GM18508 (cell line): ENCODE measurements around the gene TXNDC16.

Source experiments
- ATAC-seq: cut with Tn5 transposase; IDR thresholded peaks from one replicate; pipeline ENCODE4 v1.9.1; 2021; ENCODE audit warnings: moderate number of reproducible peaks; ENCODE audit not compliant: insufficient read depth, unreplicated experiment

The TXNDC16 gene

DNA sequence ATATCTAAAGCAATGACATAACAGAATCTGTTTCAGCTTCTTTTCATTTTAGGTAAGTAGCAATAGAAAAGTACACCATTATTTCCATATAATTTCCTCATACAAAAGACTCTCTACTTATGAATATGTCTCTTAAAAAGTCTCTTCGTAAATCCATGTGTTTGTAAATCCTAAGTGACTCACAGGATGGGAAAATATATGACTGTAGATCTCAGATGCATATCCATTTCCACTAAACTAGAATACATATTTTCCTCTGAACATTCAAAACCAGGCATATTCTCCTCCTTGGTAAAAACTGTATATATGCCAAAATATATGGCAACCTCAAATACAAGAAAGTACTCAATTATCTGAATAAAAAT, 93.6 kb downstream of the TXNDC16 start:
- no peak for ATAC-seq

DNA sequence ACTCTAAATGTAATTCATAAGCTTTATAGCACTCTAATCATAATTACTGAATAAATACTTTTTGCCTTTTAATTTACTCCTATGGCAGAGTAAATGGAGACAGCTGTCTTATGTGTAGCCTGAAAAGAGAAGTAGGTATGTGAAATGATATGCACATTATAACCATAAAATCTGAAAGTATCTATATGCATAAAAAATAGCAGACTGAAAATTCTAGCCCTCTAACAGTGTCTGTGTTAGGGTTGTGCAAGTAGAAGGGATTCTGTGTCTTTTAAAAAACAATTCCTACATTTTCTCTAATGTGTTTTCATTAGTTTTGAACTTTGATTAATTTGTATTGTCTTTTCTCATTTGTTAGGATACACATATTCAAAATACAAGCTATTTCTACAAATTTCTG, 94.9 kb downstream of the TXNDC16 start:
- ATAC-seq: no peak

DNA sequence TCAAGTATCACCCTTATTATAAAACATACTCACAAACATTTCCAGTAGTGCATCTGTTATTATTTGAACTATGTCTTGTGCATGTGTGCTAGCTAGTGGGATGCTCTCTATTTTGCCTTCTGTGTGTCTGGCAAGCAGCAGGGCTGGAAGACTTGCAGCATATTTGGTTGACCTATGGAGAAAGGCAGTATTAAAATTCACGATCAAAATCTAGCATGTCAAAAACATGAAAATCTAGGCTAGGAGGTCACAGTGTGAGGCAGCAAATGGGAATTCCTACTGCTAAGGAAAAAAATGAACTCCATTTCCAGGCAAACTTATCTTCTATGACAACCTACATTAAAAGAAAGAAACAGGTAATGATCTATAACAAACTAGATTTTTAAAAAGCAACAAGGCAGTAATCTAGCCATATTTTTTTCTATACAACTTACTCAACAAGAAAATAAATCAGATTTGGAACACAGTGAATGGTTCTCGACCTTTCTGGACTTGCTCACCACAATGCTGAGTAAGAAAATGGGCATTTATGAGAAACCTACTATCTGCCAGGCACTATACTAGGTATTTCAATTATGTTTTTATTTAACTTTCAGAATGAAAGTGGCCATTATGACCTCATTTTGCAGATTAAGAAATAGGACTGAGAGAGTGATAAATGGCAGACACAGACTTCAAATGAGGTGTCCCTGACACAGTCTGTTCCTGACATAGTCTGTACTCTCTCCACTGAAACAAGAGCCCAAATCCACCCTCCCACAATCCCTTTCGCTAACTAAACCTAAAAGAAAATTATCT, 96.8 kb downstream of the TXNDC16 start:
- ATAC-seq: no peak

DNA sequence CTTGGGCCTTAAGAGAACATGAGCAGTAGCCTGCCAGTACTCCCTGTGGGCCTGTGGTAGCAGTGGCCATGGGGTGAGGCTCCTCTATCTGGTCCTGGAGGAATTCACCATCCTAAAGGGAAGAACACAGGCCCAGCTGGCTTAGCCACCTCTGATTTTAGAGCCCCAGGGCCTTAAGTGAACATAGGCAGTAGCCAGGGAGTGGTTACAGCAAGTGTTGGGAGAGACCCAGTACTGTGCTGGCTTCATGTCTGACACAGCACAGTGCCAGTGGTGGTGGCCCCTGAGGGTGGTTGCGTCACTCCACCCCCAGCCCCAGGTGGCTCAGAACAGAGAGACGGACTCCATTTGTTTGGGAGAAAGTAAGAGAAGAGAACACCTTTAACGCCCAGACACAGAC, 105.1 kb downstream of the TXNDC16 start:
- no peak for ATAC-seq

DNA sequence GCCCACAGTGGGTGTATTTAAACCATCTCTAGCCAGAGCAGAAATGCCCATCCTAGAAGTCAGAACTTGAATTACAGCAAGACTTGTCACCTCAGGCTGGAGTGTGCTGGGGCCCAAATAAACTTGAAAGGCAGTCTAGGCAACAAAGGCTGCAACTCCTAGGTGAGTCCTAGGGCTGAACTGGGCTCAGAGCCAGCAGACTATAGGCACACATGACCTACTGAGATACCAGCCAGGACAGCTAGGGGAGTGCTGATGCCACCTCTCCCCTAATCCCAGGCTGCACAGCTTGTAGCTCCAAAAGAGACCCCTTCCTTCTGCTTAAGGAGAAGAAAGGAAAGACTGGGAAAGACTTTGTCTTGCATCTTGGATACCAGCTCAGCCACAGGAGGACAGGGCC, 106.0 kb downstream of the TXNDC16 start:
- ATAC-seq: no peak

DNA sequence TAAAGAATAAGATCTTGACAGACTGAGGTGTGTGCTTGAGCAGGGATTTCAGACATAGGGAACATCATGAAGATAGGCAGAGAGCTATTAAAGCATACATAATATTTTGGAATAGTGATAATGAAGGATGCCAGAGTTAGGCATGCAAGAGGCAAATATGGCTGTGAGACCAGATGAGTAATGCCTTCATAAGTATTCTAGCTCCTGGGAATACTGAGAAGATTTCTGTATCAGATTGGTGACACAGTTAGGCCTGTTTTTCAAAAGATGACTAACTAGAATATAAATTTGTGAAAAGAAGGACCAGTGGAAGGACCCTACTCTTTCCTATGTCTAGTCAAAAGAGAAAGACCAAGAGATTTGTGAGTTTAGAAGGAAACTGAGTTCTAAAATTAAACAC, 108.8 kb downstream of the TXNDC16 start:
- ATAC-seq: no peak

DNA sequence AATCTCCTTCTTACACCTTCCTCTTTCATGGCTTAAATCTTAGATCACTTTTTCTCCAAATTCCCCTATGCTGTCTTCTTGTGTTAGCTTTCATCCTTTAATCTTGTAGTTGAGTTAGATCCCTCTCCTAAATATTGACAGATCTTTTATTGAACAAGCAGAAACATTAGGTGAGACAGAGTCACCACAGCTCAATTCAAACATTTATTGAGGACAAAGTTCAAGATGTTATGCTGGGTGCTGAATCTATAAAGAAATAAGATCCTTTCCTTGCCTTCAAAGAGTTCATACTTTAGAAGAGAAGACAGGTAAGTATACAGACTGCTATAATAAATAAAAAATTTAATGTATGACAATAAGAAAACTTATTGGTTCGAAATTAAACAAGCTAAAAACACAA, 109.7 kb downstream of the TXNDC16 start:
- ATAC-seq: no peak

DNA sequence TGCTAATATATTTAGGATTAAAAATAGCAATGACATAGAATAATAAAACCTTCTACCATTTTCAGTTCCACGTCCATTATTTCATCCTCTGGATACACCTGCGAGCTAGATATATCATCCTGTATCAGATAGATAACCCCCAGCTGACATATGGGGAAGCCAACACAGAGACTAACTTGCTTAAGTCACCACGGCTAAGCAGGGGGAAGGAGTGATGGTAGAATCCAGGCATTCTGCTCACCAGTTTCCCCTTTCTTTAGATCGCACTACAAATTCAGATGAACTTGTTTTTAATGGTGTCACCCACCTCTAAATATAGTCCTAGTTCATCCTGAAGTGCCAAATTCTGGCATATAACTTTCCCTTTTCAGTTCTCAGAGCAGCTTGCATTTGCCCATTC, 110.1 kb downstream of the TXNDC16 start:
- ATAC-seq: no peak

DNA sequence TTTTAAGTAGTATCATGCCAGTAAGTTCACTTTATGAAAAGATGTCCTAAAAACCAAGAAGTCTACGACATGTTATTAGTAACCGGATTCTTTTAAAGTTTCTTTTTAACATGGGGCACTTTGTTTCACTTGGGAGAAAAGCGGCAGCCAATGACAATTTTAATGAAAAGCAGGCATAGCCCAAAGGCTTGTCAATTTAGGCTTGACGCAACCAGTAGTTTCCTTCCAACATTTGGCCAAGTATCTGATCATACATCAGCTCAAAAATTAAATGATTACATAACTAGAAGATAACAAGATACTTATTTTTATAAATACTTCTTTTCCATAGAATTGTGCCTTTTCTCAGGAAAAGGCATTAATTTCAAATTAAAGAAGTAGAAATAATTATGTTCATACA, 112.8 kb downstream of the TXNDC16 start:
- no peak for ATAC-seq

DNA sequence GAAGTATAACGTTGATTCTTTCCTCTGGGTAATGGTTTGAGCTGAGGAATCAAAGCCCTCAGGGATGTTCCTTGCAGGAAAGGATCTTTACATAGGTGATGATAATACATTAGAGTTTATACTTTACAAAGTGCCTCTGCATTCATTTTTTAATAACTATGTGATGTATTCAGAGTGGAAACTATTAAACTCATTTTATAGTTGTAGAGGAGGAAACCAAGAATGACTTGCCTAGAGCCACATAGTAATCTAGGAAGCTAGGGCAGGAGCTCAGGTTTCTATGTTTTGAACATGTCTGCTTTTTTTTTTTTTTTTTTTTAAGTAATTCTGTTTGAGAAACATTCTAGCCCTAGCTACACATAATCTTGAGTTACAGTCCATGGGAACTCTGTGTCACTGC, 117.3 kb downstream of the TXNDC16 start:
- no peak for ATAC-seq

DNA sequence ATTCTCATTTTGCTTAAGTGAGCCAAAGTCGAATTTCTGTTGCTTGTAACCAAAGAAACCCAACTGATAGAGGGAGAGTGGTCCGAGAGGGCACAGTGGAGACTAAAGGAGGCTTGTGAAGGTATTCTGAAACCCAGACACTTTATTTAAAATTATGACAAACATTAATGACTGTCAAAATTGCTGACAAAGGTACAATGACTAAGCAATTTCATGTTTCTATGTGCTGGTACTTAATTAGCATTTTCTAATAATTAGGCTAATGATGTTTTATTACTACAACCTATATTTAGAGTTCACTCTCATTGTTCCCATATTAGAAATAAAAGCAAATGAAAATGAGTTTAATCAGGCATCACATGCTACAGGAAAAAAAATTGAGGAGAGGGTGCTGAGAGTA, 121.8 kb downstream of the TXNDC16 start:
- no peak for ATAC-seq

DNA sequence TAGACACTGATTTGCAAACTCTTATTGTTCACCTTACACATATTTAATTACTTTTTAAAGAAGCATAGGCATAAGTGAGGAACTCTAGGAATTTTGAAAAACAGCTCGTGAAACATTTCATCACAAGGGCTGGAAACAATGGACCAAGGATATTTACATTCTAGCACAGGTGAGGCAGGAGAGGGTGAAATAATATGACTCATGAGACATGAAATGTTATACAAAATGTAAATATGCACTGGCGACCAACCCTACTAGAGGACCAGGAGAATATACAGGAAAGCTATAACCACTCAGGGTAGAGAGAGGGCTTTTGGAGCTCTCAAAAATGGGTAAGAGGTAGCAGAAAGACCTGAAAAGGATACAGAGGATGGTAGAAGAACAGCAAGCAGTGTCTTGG, 122.9 kb downstream of the TXNDC16 start:
- ATAC-seq: no peak

DNA sequence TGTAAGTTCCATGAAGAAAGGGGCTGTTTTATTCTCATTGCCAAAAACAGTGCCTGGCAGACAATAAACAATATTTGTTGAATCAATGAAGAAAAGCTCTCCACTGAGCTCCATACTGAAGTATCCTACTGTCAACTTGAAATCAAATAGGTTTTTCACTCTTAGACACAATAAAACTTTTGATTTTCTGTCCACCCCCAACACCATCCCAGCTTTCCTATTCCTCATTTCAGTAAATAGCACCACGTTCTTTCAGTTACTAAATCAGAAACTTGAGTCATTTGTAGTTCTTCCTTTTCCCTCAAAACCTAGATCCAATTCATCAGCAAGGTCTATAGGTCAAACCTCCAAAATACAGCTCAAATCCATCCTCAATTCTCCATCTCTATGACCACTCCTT, 124.8 kb downstream of the TXNDC16 start:
- no peak for ATAC-seq

DNA sequence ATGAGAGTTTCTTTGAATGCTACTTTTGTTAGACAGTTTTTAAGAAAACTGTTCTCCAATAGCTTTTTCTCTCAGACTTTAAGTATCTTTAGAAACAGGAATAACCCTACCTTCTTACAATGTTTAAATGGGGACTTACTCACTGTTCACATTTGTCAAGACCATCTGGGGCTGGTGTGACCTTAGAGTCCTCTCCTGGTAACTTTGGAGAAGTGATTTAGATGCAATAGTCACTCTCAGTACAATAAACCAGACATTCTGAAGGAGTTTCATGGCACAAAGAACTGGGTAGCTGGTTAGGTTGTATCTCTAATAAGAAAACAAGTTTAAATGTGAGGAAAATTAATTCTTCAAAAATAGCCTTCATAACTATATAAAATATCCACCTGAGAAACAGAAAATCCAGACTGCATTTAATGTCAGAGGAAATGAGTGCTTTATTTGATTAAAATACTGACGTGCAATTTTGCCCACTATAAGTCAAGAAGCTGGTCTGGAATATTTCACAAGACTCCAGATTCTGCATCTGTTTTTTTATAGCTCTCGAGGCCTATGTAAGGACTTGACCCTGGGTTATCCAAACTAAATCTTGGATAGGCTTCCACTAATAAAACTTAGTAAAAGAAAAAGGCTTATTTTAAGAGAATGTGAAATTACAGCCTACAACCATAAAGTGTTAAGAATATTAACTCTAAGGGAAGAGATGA, 129.5 kb downstream of the TXNDC16 start:
- ATAC-seq: no peak

DNA sequence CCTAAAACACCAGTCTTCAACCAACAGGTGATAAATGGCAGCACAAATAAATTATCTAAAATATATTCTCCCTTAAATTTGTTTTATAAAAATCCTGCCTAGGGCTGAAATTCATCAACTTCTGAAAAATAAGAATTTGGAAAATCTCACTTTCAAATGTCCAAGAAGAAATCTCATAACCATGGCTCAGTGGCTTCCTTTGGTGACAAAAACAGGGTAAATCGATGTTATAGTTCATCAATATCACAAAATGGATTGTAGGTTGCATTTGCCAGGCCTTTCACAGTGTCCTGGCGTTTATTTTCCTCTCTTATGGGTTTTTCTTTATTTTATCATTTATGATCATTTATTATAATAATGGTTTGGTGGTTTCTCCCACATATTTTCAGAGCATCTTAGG, 135.2 kb downstream of the TXNDC16 start:
- no peak for ATAC-seq

DNA sequence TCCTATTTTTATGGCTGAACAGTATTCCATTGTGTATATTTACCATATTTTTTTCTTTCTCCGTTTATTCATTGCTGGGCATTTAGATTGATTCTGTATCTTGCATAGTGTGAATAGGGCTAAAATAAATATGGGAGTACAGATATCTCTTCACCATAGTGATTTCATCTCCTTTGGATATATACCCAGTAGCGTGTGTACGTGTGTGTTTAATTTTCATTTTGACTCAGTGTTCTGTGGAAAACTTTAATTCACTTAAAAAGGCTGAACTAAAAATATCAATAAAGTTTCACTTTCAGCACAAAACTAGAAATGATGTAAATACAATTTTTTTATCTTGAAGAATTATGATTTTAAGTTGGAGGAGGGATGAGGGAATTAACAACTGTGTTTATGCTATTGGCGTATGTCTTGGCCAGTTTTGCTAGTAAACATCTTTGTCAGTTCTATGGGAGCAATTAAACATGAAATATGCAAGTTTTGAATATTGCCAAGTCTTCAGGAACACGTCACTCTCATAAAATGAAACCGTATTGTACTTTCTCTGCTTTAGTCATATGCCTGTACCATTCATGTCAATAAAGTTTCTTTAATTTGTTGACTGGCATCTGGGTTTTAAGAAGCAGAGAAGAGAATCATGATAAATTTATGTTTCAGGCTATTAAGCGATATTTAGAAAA, 138.4 kb downstream of the TXNDC16 start:
- no peak for ATAC-seq

DNA sequence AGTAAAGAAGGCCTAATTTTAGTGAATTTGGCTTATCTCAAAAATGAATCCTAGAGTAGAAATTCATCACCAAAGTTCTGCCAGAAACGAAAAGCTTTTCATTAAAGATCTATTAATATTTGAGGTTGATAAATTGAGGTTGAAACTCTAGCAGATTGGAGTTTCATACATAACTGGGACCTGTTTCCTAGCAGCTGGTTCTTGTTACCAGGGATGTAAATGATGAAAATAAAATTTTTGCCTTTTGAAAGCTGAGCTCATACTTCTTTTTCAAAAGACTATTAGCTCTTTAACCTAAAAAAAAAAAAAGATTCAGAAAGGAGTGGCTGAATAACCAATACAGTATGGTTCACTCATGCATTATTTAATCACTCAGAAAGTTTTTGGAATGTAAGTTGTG, 139.9 kb downstream of the TXNDC16 start:
- ATAC-seq: no peak

DNA sequence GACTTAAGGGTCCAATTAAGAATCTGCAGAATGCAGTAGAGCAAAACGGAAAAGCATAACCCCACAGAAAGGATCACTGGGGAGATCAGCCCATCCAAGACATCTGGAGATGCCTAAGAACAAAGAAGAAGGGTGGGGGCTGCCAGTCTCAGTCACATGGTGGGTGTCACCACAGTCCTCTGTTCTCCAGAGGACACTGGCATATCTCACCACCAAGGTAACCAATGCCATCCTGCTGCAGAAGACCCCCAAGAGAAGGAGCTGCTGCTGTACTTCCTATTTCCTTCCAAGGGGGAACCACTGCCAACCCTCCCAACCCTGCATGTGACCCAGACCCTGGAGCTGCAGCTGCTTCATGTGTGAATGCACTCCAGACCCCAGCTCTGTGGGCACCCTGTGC, 147.0 kb downstream of the TXNDC16 start:
- ATAC-seq: no peak

DNA sequence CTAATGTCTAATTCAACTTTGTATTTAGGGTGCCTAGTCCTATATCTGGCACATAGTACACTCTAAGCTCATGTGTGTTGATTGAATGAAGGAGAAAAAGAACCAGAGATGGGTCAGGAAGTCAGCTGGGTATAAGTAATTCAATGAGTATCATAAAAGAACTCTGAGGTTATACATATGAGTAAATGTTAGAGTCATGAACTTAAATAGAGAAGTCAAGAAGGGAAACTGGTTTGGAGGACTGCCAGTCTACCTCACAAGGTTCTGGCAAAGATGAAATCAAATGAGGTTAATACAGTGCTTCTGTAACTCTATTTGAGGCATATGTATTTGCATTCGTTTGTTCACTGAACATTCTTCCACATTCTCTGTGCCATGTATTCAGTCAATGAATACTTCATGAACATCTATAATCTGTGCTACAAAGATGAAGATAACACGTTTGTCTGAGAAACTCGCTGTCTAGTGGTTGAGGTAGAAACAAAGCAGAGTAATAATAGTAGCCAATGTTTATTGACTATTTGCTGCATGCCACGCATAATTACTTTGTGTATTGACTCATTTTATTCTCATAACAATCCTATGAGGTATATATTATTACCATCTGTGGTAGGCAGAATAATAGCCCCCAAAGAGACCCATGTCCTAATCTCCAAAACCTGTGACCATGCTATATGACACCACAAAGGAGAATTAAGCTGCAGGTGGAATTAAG, 149.3 kb downstream of the TXNDC16 start:
- ATAC-seq: peak; percentile 72

DNA sequence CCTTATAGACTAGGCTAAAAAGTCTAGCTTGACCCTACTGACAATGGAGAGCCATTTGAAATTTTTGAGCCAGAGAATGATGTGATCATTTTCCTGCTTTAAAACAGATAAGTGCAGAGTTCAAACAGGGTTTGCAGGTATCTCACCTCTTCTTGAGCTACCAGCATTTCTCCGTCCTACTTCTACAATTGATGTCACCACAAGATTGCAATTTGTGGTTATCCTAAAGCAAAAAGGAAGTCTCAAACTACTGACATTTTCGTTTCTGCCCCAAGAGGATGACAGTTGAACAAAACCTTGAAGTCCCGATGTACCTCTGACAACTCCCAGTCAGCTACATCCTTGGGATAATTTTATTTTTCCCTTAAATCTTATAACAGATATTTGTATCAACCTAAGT, 151.5 kb downstream of the TXNDC16 start:
- ATAC-seq: no peak
